B cell (primary cell): ENCODE results near the gene LAMTOR2. TPM values are rescaled to one million over a fixed set of nuclear protein-coding genes. Genes with fewer than 3 reads are reported as not detected.

Experiments used
- ATAC-seq: fragments of 200-7000 bp; cut with Tn5 transposase; one replicate; pipeline ENCODE4 v1.10.0; 2021; ENCODE audit warnings: low read depth, mild to moderate bottlenecking, moderate number of reproducible peaks, moderate library complexity
- CTCF ChIA-PET: fragments of 350-600 bp; sonication (Branson Sonifier 250); formaldehyde crosslinking; loops from one replicate; lab custom pipeline; 2021; ENCODE audit warnings: antibody characterized with exemption, inconsistent platforms; lab: Charles Lee
- POLR2A ChIA-PET: fragments of 350-600 bp; sonication (Branson Sonifier 250); formaldehyde crosslinking; loops from one replicate; lab custom pipeline; 2021; ENCODE audit warnings: antibody characterized with exemption; lab: Charles Lee
- DNase-seq: peaks from one replicate; pipeline ENCODE4 v3.0.0; 2013
- H2AFZ ChIP-seq: 2 replicates; pipeline ENCODE4 v1.6.1; 2012; ENCODE audit warnings: mild to moderate bottlenecking, low read depth, low read length; ENCODE audit not compliant: insufficient read depth, poor library complexity, severe bottlenecking
- H3K27ac ChIP-seq, 2 donors: 1 replicate in 1 of 2; 2 replicates in 1 of 2; pipeline ENCODE4 v1.5.1; 2012 to 2013; ENCODE audit warnings: low read length in 2 of 2, mild to moderate bottlenecking in 2 of 2, moderate library complexity in 1 of 2
- H3K27me3 ChIP-seq, 4 experiments: fragments of 200-600 bp in 1 of 4; sonication (generic) in 1 of 4; replicated peaks in 1 of 4; 1 replicate in 2 of 4; 2 replicates in 2 of 4; pipeline versions ENCODE4 v1.6.1 to v1.7.0; 2013 to 2016; ENCODE audit warnings: low read length in 3 of 4, mild to moderate bottlenecking in 2 of 4, mixed read lengths in 1 of 4, moderate library complexity in 1 of 4; ENCODE audit not compliant: insufficient read depth in 4 of 4, control insufficient read depth in 3 of 4; ENCODE audit errors: control extremely low read depth in 1 of 4
- H3K36me3 ChIP-seq, 2 experiments: replicated peaks in 1 of 2; 1 replicate in 1 of 2; 2 replicates in 1 of 2; pipeline versions ENCODE4 v1.6.1 to v1.7.1; 2013; ENCODE audit warnings: low read length in 1 of 2; ENCODE audit not compliant: insufficient read depth in 2 of 2, control insufficient read depth in 1 of 2; ENCODE audit errors: control extremely low read depth in 1 of 2, extremely low read depth in 1 of 2
- H3K4me1 ChIP-seq, 2 donors: fragments of 200-600 bp in 1 of 2; sonication (generic) in 1 of 2; 1 replicate in 1 of 2; 2 replicates in 1 of 2; pipeline versions ENCODE4 v1.5.1 to v1.6.1; 2013 to 2017; ENCODE audit warnings: low read length in 2 of 2; ENCODE audit not compliant: control insufficient read depth in 2 of 2, insufficient read depth in 2 of 2
- H3K4me2 ChIP-seq: replicated peaks from 2 replicates; pipeline ENCODE3; 2012; ENCODE audit warnings: mild to moderate bottlenecking, low read depth, low read length; ENCODE audit not compliant: poor library complexity, severe bottlenecking
- H3K4me3 ChIP-seq, 5 experiments: fragments of 200-600 bp in 1 of 5; sonication (generic) in 1 of 5; 1 replicate in 3 of 5; 2 replicates in 2 of 5; pipeline versions ENCODE4 v1.5.1 to v1.7.0; 2011 to 2016; ENCODE audit warnings: low read length in 4 of 5, mild to moderate bottlenecking in 4 of 5, low read depth in 2 of 5, control low read depth in 1 of 5, moderate library complexity in 1 of 5; ENCODE audit not compliant: insufficient read depth in 1 of 5; ENCODE audit errors: control extremely low read depth in 1 of 5, extremely low read depth in 1 of 5
- H3K79me2 ChIP-seq: fragments of 200-600 bp; sonication (generic); one replicate; pipeline ENCODE4 v1.6.0; 2016; ENCODE audit warnings: low read length; ENCODE audit not compliant: control insufficient read depth, insufficient read depth
- H3K9ac ChIP-seq: fragments of 200-600 bp; sonication (generic); 2 replicates; pipeline ENCODE4 v1.6.1; 2017; ENCODE audit warnings: mild to moderate bottlenecking, low read length, moderate library complexity
- H3K9me3 ChIP-seq, 3 donors: one replicate each; pipeline versions ENCODE4 v1.6.1 to v1.7.1; 2013; ENCODE audit warnings: low read length in 2 of 3; ENCODE audit not compliant: control insufficient read depth in 2 of 3, insufficient read depth in 1 of 3; ENCODE audit errors: control extremely low read depth in 1 of 3
- H4K20me1 ChIP-seq: 2 replicates; pipeline ENCODE4 v1.6.0; 2012; ENCODE audit warnings: mild to moderate bottlenecking, low read length; ENCODE audit not compliant: insufficient read depth, control insufficient read depth, poor library complexity, severe bottlenecking
- H3K27ac Mint-ChIP-seq: one replicate; pipeline ENCODE4 v1.8.0; 2021; ENCODE audit warnings: mixed read lengths
- H3K27me3 Mint-ChIP-seq: one replicate; pipeline ENCODE4 v1.8.0; 2021; ENCODE audit warnings: mixed read lengths
- H3K4me1 Mint-ChIP-seq: one replicate; pipeline ENCODE4 v1.8.0; 2021; ENCODE audit warnings: mixed read lengths
- H3K4me3 Mint-ChIP-seq: one replicate; pipeline ENCODE4 v1.8.0; 2021; ENCODE audit warnings: mixed read lengths
- H3K9me3 Mint-ChIP-seq: one replicate; pipeline ENCODE4 v1.8.0; 2022; ENCODE audit warnings: mixed read lengths; ENCODE audit not compliant: insufficient read depth
- CTCF ChIP-seq: fragments of 200-600 bp; IDR thresholded peaks from one replicate; pipeline ENCODE4 v1.8.0; 2022; ENCODE audit warnings: antibody characterized with exemption, mild to moderate bottlenecking
- EZH2 ChIP-seq: IDR thresholded peaks from 2 replicates; pipeline ENCODE4 v1.6.1; 2012; ENCODE audit warnings: borderline replicate concordance, low read depth, mild to moderate bottlenecking, moderate library complexity, low read length; ENCODE audit not compliant: insufficient read depth, poor library complexity, severe bottlenecking
- WGBS: methylation state at CpG from one replicate; pipeline ENCODE4 v1.1.5; 2013; ENCODE audit warnings: missing lambda C conversion rate; ENCODE audit not compliant: insufficient coverage; 5-methylcytosine and 5-hydroxymethylcytosine counted together
- intact Hi-C: fragments of 100-400 bp; cut with micrococcal nuclease; formaldehyde crosslinking; loops from one replicate; pipeline ENCODE4 v1.10.0; 2022
- polyA plus RNA-seq: library from polyadenylated mRNA; depleted of rRNA; stranded (reverse); fragments of >200 nt; gene quantifications from 2 replicates; pipeline ENCODE4 v1.2.3, GENCODE V29; 2012
- total RNA-seq, 2 donors: library from RNA; stranded (reverse); fragments of 120-200 nt in 1 of 2; gene quantifications; 1 replicate in 1 of 2; 2 replicates in 1 of 2; pipeline versions ENCODE4 v1.2.3 to v1.2.4, GENCODE V29; 2013 to 2022

Gene LAMTOR2
- total and polyA plus RNA-seq, 2 donors (not counting 1 experiment from before 2014, with no cell fraction given) = 31.5 to 55.9 TPM

- Histone ChIP-seq H3K36me3 (no peaks in the 10 kb centered on the region), H3K9ac (no peak overlapping the region), H3K27me3 (peaks cover 0 to 4% (median 0%) of the 10 kb centered on the region in 4 experiments), H3K4me3 (no peak overlapping the region), H2AFZ (no peak overlapping the region), H3K27ac (no peak overlapping the region), H3K9me3 (no peaks in the 10 kb centered on the region), H3K4me1 (no peaks in the 10 kb centered on the region), H4K20me1 (no peaks in the 10 kb centered on the region), H3K79me2 (no peaks in the 10 kb centered on the region), H3K4me2 (no peak overlapping the region)
- WGBS = 75% methylated on average over 16 of the region's 16 CpGs
- DNase-seq (no peak), ATAC-seq (no peak)
- no peaks in the 10 kb centered on the region for H3K4me1 Mint-ChIP-seq
- ChIA-PET POLR2A (no interaction called here), CTCF (interaction anchor here (1.0 to 2.2 kb wide), 6 partner anchors 19 to 132 kb away, joined by 3 to 15 read pairs (median 6); partner anchors contain the start of genes KHDC4 and SSR2)
- H3K4me3 Mint-ChIP-seq = no peak overlapping the region
- no peak overlapping the region for H3K27ac Mint-ChIP-seq
- intact Hi-C loops = loop anchor here (5.0 kb wide), 1 partner anchor 134 kb away; the partner anchor contains the start of gene KHDC4
- TF ChIP-seq EZH2 = no peak
- TF ChIP-seq CTCF = no peak
- H3K9me3 Mint-ChIP-seq = no peaks in the 10 kb centered on the region
- H3K27me3 Mint-ChIP-seq = no peaks in the 10 kb centered on the region
These were observed 11.3 kb downstream of the LAMTOR2 start for GRCh38 chr1:156065871-156066270.

GRCh38 chr1:156067262-156067661 lies 12.7 kb downstream of the LAMTOR2 start:
- H3K9ac ChIP-seq = no peak overlapping the region
- no peaks in the 10 kb centered on the region for H3K36me3 ChIP-seq
- H3K4me1 ChIP-seq = no peaks in the 10 kb centered on the region
- H3K27ac Mint-ChIP-seq = no peak overlapping the region
- H3K27me3 ChIP-seq = peaks cover 0 to 4% (median 0%) of the 10 kb centered on the region in 4 experiments
- no peak overlapping the region for H3K27ac ChIP-seq
- DNase-seq (no peak), ATAC-seq (no peak)
- no peaks in the 10 kb centered on the region for H3K9me3 ChIP-seq
- H3K27me3 Mint-ChIP-seq = no peaks in the 10 kb centered on the region
- H3K4me1 Mint-ChIP-seq = no peaks in the 10 kb centered on the region
- H3K4me3 Mint-ChIP-seq = no peak overlapping the region
- no peak overlapping the region for H3K4me2 ChIP-seq
- ChIA-PET CTCF (interaction anchor here (1.9 to 2.2 kb wide), 2 partner anchors 129 to 134 kb away, joined by 7 to 15 read pairs; partner anchors contain the start of gene KHDC4), POLR2A (no interaction called here)
- H2AFZ ChIP-seq = no peak overlapping the region
- H4K20me1 ChIP-seq = no peaks in the 10 kb centered on the region
- H3K4me3 ChIP-seq = no peak overlapping the region
- WGBS = 79% methylated on average over 1 of the region's 2 CpGs
- no peaks in the 10 kb centered on the region for H3K79me2 ChIP-seq
- intact Hi-C loops = loop anchor here (5.0 kb wide), 1 partner anchor 135 kb away; the partner anchor contains the start of gene KHDC4
- no peak for TF ChIP-seq EZH2
- no peak for TF ChIP-seq CTCF
- no peaks in the 10 kb centered on the region for H3K9me3 Mint-ChIP-seq
